Neural cell (in vitro differentiated cells): ENCODE measurements around the gene MSI2. TPM values are rescaled to one million over a fixed set of nuclear protein-coding genes. Genes with fewer than 3 reads are reported as not detected.

Experiments
- H2AFZ ChIP-seq: fragments of 200-600, 300-800 bp; sonication (generic), shearing (Covaris generic); 2 replicates; pipeline ENCODE4 v1.6.0; 2014; ENCODE audit warnings: low read depth, mild to moderate bottlenecking, antibody characterized with exemption, low read length, moderate library complexity
- H3F3A ChIP-seq: fragments of 200-600 bp; shearing (Covaris generic); 2 replicates; pipeline ENCODE4 v1.6.1; 2016; ENCODE audit warnings: mild to moderate bottlenecking, moderate library complexity, mixed read lengths, antibody characterized with exemption, low read length; ENCODE audit not compliant: insufficient read depth, poor library complexity, severe bottlenecking
- H3K27ac ChIP-seq: fragments of 200-600, 300-800 bp; sonication (generic), shearing (Covaris generic); 2 replicates; pipeline ENCODE4 v1.5.1; 2014; ENCODE audit warnings: mild to moderate bottlenecking, low read length, moderate library complexity
- H3K27me3 ChIP-seq: fragments of 300-800, 200-600 bp; sonication (generic), shearing (Covaris generic); 2 replicates; pipeline ENCODE4 v1.6.0; 2014; ENCODE audit warnings: mild to moderate bottlenecking, low read depth, low read length, moderate library complexity; ENCODE audit not compliant: insufficient read depth
- H3K36me3 ChIP-seq: fragments of 300-800, 200-600 bp; sonication (generic), shearing (Covaris generic); 2 replicates; pipeline ENCODE4 v1.5.1; 2014; ENCODE audit warnings: mild to moderate bottlenecking, antibody characterized with exemption, low read length, moderate library complexity; ENCODE audit not compliant: insufficient read depth
- H3K4me2 ChIP-seq: fragments of 300-800, 200-600 bp; sonication (generic), shearing (Covaris generic); 2 replicates; pipeline ENCODE4 v1.6.0; 2014; ENCODE audit warnings: mild to moderate bottlenecking, low read length
- H3K4me3 ChIP-seq: fragments of 300-800, 200-600 bp; sonication (generic), shearing (Covaris generic); 2 replicates; pipeline ENCODE4 v1.5.1; 2014; ENCODE audit warnings: mild to moderate bottlenecking, low read length, moderate library complexity
- H3K79me2 ChIP-seq: fragments of 200-600 bp; shearing (Covaris generic); replicated peaks from 2 replicates; pipeline ENCODE4 v1.6.0; 2014; ENCODE audit warnings: mild to moderate bottlenecking, low read length, moderate library complexity; ENCODE audit not compliant: insufficient read depth
- H3K9ac ChIP-seq: fragments of 300-800, 200-600 bp; sonication (generic), shearing (Covaris generic); 2 replicates; pipeline ENCODE4 v1.6.1; 2016; ENCODE audit warnings: mild to moderate bottlenecking, low read length, mixed read lengths
- H3K9me2 ChIP-seq: fragments of 200-600 bp; shearing (Covaris generic); 2 replicates; pipeline ENCODE4 v1.6.1; 2016; ENCODE audit warnings: mild to moderate bottlenecking, low read length, mixed read lengths; ENCODE audit not compliant: insufficient read depth
- H3K9me3 ChIP-seq: fragments of 200-600, 300-800 bp; sonication (generic), shearing (Covaris generic); 2 replicates; pipeline ENCODE4 v1.6.1; 2016; ENCODE audit warnings: mild to moderate bottlenecking, mixed run types, low read length, moderate library complexity, mixed read lengths
- H4K20me1 ChIP-seq: fragments of 200-600 bp; shearing (Covaris generic); 2 replicates; pipeline ENCODE4 v1.6.1; 2016; ENCODE audit warnings: mild to moderate bottlenecking, mixed run types; ENCODE audit not compliant: insufficient read depth
- CTCF ChIP-seq: fragments of 450-650 bp; IDR thresholded peaks from 2 replicates; pipeline ENCODE4 v1.5.1; 2014; ENCODE audit warnings: antibody characterized with exemption, mild to moderate bottlenecking, moderate library complexity; ENCODE audit not compliant: poor library complexity, severe bottlenecking
- EP300 ChIP-seq: fragments of 450-650 bp; conservative IDR thresholded peaks from 2 replicates; pipeline ENCODE4 v1.6.1; 2014; ENCODE audit warnings: antibody characterized with exemption, mild to moderate bottlenecking, moderate library complexity; ENCODE audit not compliant: poor library complexity, severe bottlenecking
- EZH2 ChIP-seq: fragments of 200-600, 300-800 bp; shearing (Covaris generic), sonication (generic); IDR thresholded peaks from 2 replicates; pipeline ENCODE4 v1.6.1; 2014; ENCODE audit warnings: antibody characterized with exemption, low read length, borderline replicate concordance, mild to moderate bottlenecking; ENCODE audit not compliant: insufficient read depth, poor library complexity, severe bottlenecking
- MXI1 ChIP-seq: fragments of 450-650 bp; conservative IDR thresholded peaks from 2 replicates; pipeline ENCODE4 v1.6.1; 2014; ENCODE audit warnings: antibody characterized with exemption, mild to moderate bottlenecking; ENCODE audit not compliant: poor library complexity, severe bottlenecking
- POLR2AphosphoS5 ChIP-seq: IDR thresholded peaks from 2 replicates; pipeline ENCODE4 v1.6.1; 2012
- RAD21 ChIP-seq: fragments of 450-650 bp; conservative IDR thresholded peaks from 2 replicates; pipeline ENCODE4 v1.6.1; 2014; ENCODE audit warnings: antibody characterized with exemption, mild to moderate bottlenecking, moderate library complexity
- REST ChIP-seq: IDR thresholded peaks from 2 replicates; pipeline ENCODE4 v1.6.1; 2012; ENCODE audit warnings: borderline replicate concordance
- SMC3 ChIP-seq: fragments of 450-650 bp; conservative IDR thresholded peaks from 2 replicates; pipeline ENCODE4 v1.6.1; 2014; ENCODE audit warnings: antibody characterized with exemption, mild to moderate bottlenecking, moderate library complexity; ENCODE audit not compliant: poor library complexity
- TAF1 ChIP-seq: IDR thresholded peaks from 2 replicates; pipeline ENCODE4 v1.6.1; 2012; ENCODE audit warnings: low read depth
- polyA plus RNA-seq: library from polyadenylated mRNA; depleted of rRNA; stranded (reverse); fragments of >200 nt; gene quantifications from 2 replicates; pipeline ENCODE4 v1.2.3, GENCODE V29; 2014

MSI2 gene
- polyA plus RNA-seq, 1 donor from 2014 or later, result 61.4 TPM

- H3K27me3 ChIP-seq, result no peaks in the 10 kb centered on the region
- H3K27ac ChIP-seq, result peak overlapping the region; percentile 55
These were observed 468.4 kb downstream of the MSI2 start for GRCh38 chr17:57724729-57725125.

GRCh38 chr17:57726213-57726790 is 470.0 kb downstream of the MSI2 start:
- H3K4me2 ChIP-seq, result no peak overlapping the region
- no peak overlapping the region for H3K27ac ChIP-seq
- H3K9ac ChIP-seq, result no peak overlapping the region
- no peaks in the 10 kb centered on the region for H3K9me3 ChIP-seq
- H3K27me3 ChIP-seq, result no peaks in the 10 kb centered on the region
- H3K79me2 ChIP-seq, result no peaks in the 10 kb centered on the region
- no peaks in the 10 kb centered on the region for H3K36me3 ChIP-seq
- no peaks in the 10 kb centered on the region for H4K20me1 ChIP-seq
- H3K4me3 ChIP-seq, result no peak overlapping the region
- TF ChIP-seq EP300 (no peak), MXI1 (no peak), CTCF (no peak), RAD21 (no peak), SMC3 (no peak), REST (no peak), EZH2 (no peak), POLR2AphosphoS5 (no peak), TAF1 (no peak)
- no peaks in the 10 kb centered on the region for H3K9me2 ChIP-seq
- H2AFZ ChIP-seq, result no peak overlapping the region
- H3F3A ChIP-seq, result no peaks in the 10 kb centered on the region

More at GRCh38 chr17:57724729-57725125, 468.4 kb downstream of the MSI2 start:
- no peak overlapping the region for H3K9ac ChIP-seq
- H3K79me2 ChIP-seq, result no peaks in the 10 kb centered on the region
- no peak overlapping the region for H2AFZ ChIP-seq
- no peaks in the 10 kb centered on the region for H3K9me3 ChIP-seq
- no peaks in the 10 kb centered on the region for H3K36me3 ChIP-seq
- TF ChIP-seq SMC3 (no peak), TAF1 (no peak), EZH2 (no peak), MXI1 (no peak)
- no peak overlapping the region for H3K4me2 ChIP-seq
- no peaks in the 10 kb centered on the region for H3K9me2 ChIP-seq
- peak overlapping the region; percentile 35 for H3K4me3 ChIP-seq
- H4K20me1 ChIP-seq, result no peaks in the 10 kb centered on the region
- H3F3A ChIP-seq, result no peaks in the 10 kb centered on the region
